ENCODE measurements around the gene HUS1B.

Gene HUS1B

GRCh38 chr6:659716-660581, 3.0 kb upstream of the HUS1B start:
- H3K4me3 ChIP-seq (ENCODE audit: low read length) = no peak overlapping the region
- TF ChIP-seq ZNF274 (IDR thresholded peaks at IDR 0.05; ENCODE audit: low read depth, low read length) = no peak

- TF ChIP-seq ZNF274 (IDR thresholded peaks at IDR 0.05; ENCODE audit: low read depth, low read length) = no peak
- no peak overlapping the region for H3K4me3 ChIP-seq (ENCODE audit: low read length)
Measured at GRCh38 chr6:658244-658643, 1.3 kb upstream of the HUS1B start.

- no peak for TF ChIP-seq ZNF274 (IDR thresholded peaks at IDR 0.05; ENCODE audit: low read depth, low read length)
- H3K4me3 ChIP-seq (ENCODE audit: low read length) = no peak overlapping the region
Measured at GRCh38 chr6:657743-658142, 843 bp upstream of the HUS1B start.

- TF ChIP-seq ZNF274 (IDR thresholded peaks at IDR 0.05; ENCODE audit: low read depth, low read length) = no peak
- H3K4me3 ChIP-seq (ENCODE audit: low read length) = no peak overlapping the region
Measured at GRCh38 chr6:654136-654535, 2.8 kb downstream of the HUS1B start.

- TF ChIP-seq ZNF274 (IDR thresholded peaks at IDR 0.05; ENCODE audit: low read depth, low read length) = no peak
- H3K4me3 ChIP-seq (ENCODE audit: low read length) = no peak overlapping the region
Measured at GRCh38 chr6:652865-653264, 4.0 kb downstream of the HUS1B start.

- TF ChIP-seq ZNF274 (IDR thresholded peaks at IDR 0.05; ENCODE audit: low read depth, low read length) = no peak
- H3K4me3 ChIP-seq (ENCODE audit: low read length) = no peak overlapping the region
Measured at GRCh38 chr6:650098-650497, 6.8 kb downstream of the HUS1B start.

- TF ChIP-seq ZNF274 (IDR thresholded peaks at IDR 0.05; ENCODE audit: low read depth, low read length) = no peak
- H3K4me3 ChIP-seq (ENCODE audit: low read length) = no peak overlapping the region
Measured at GRCh38 chr6:642805-643204, 14.1 kb downstream of the HUS1B start.

GRCh38 chr6:641225-641985, 15.5 kb downstream of the HUS1B start:
- H3K4me3 ChIP-seq (ENCODE audit: low read length) = no peak overlapping the region
- TF ChIP-seq ZNF274 (IDR thresholded peaks at IDR 0.05; ENCODE audit: low read depth, low read length) = no peak

GRCh38 chr6:636488-636887, 20.4 kb downstream of the HUS1B start:
- H3K4me3 ChIP-seq (ENCODE audit: low read length) = no peak overlapping the region
- TF ChIP-seq ZNF274 (IDR thresholded peaks at IDR 0.05; ENCODE audit: low read depth, low read length) = no peak

- H3K4me3 ChIP-seq (ENCODE audit: low read length) = no peak overlapping the region
- TF ChIP-seq ZNF274 (IDR thresholded peaks at IDR 0.05; ENCODE audit: low read depth, low read length) = no peak
Measured at GRCh38 chr6:635233-635632, 21.7 kb downstream of the HUS1B start.

- no peak overlapping the region for H3K4me3 ChIP-seq (ENCODE audit: low read length)
- TF ChIP-seq ZNF274 (IDR thresholded peaks at IDR 0.05; ENCODE audit: low read depth, low read length) = no peak
Measured at GRCh38 chr6:633611-634010, 23.3 kb downstream of the HUS1B start.

GRCh38 chr6:628766-629165, 28.1 kb downstream of the HUS1B start:
- H3K4me3 ChIP-seq (ENCODE audit: low read length) = no peak overlapping the region
- TF ChIP-seq ZNF274 (IDR thresholded peaks at IDR 0.05; ENCODE audit: low read depth, low read length) = no peak

GRCh38 chr6:626236-626635, 30.7 kb downstream of the HUS1B start:
- TF ChIP-seq ZNF274 (IDR thresholded peaks at IDR 0.05; ENCODE audit: low read depth, low read length) = no peak

GRCh38 chr6:624979-625378, 31.9 kb downstream of the HUS1B start:
- no peak for TF ChIP-seq ZNF274 (IDR thresholded peaks at IDR 0.05; ENCODE audit: low read depth, low read length)
- H3K4me3 ChIP-seq (ENCODE audit: low read length) = no peak overlapping the region

More at GRCh38 chr6:626236-626635, 30.7 kb downstream of the HUS1B start:
- H3K4me3 ChIP-seq (ENCODE audit: low read length) = no peak overlapping the region

- no peak overlapping the region for H3K4me3 ChIP-seq (ENCODE audit: low read length)
- TF ChIP-seq ZNF274 (IDR thresholded peaks at IDR 0.05; ENCODE audit: low read depth, low read length) = no peak
Measured at GRCh38 chr6:622462-622861, 34.4 kb downstream of the HUS1B start.
